HL-60/S4 (cell line): ENCODE results near the gene TWSG1.
"Not testable (repeated sequence)": the region's sequence is repeated elsewhere in the genome, so short reads cannot be mapped to it uniquely, and the experiment has no call there.

Source experiments
- in situ Hi-C: fragments of 300-500 bp; cut with MboI; formaldehyde crosslinking; loops from 2 replicates; pipeline ENCODE4 v1.14.3; 2022; ENCODE audit warnings: low sequenced_read_pairs

TWSG1 gene

DNA sequence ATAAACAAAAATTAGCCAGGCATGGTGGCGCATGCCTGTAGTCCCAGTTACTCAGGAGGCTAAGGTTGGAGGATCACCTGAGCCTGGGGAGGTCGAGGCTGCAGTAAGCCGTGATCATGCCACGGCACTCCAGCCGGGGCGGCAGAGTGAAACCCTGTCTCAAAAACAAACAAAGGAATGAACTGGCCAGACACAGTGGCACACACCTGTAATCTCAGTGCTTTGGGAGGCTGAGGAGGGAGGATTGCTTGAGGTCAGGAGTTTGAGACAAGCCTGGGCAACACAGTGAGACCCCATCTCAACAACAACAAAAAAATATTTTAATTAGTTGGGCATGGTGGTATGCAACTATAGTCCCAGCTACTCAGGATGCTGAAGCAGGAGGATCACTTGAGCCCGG is 116.3 kb downstream of the TWSG1 start:
- in situ Hi-C loops: not testable (repeated sequence)
